Measurements from ENCODE around the gene SLC4A7.
"Not testable (repeated sequence)": the region's sequence is repeated elsewhere in the genome, so short reads cannot be mapped to it uniquely, and the experiment has no call there.

The SLC4A7 gene

GRCh38 chr3:27429909-27430308 lies 54.3 kb downstream of the SLC4A7 start:
- DNase-seq (ENCODE audit: low read depth in 2 of 3, low spot score in 1 of 3) = no peak

- DNase-seq (ENCODE audit: low read depth in 2 of 3, low spot score in 1 of 3) = no peak
These were observed 55.7 kb downstream of the SLC4A7 start for GRCh38 chr3:27428446-27428845.

GRCh38 chr3:27426926-27427325 lies 57.3 kb downstream of the SLC4A7 start:
- DNase-seq (ENCODE audit: low read depth in 2 of 3, low spot score in 1 of 3) = no peak

- no peak for DNase-seq (ENCODE audit: low read depth in 2 of 3, low spot score in 1 of 3)
These were observed 58.2 kb downstream of the SLC4A7 start for GRCh38 chr3:27425896-27426565.

- DNase-seq (ENCODE audit: low read depth in 2 of 3, low spot score in 1 of 3) = not testable (repeated sequence)
These were observed 59.2 kb downstream of the SLC4A7 start for GRCh38 chr3:27424812-27425521.

- DNase-seq (ENCODE audit: low read depth in 2 of 3, low spot score in 1 of 3) = no peak
These were observed 60.7 kb downstream of the SLC4A7 start for GRCh38 chr3:27423463-27423862.

GRCh38 chr3:27422617-27423016 lies 61.6 kb downstream of the SLC4A7 start:
- no peak for DNase-seq (ENCODE audit: low read depth in 2 of 3, low spot score in 1 of 3)

GRCh38 chr3:27415202-27415601 lies 69.0 kb downstream of the SLC4A7 start:
- no peak for DNase-seq (ENCODE audit: low read depth in 2 of 3, low spot score in 1 of 3)

GRCh38 chr3:27392950-27393679 lies 91.1 kb downstream of the SLC4A7 start:
- no peak for DNase-seq (ENCODE audit: low read depth in 2 of 3, low spot score in 1 of 3)

GRCh38 chr3:27392414-27392813 lies 91.8 kb downstream of the SLC4A7 start:
- DNase-seq (ENCODE audit: low read depth in 2 of 3, low spot score in 1 of 3) = not testable (repeated sequence)

- DNase-seq (ENCODE audit: low read depth in 2 of 3, low spot score in 1 of 3) = no peak
These were observed 92.4 kb downstream of the SLC4A7 start for GRCh38 chr3:27391796-27392195.

- DNase-seq (ENCODE audit: low read depth in 2 of 3, low spot score in 1 of 3) = no peak
These were observed 96.6 kb downstream of the SLC4A7 start for GRCh38 chr3:27387625-27388024.

- no peak for DNase-seq (ENCODE audit: low read depth in 2 of 3, low spot score in 1 of 3)
These were observed 98.7 kb downstream of the SLC4A7 start for GRCh38 chr3:27385504-27385903.

- no peak for DNase-seq (ENCODE audit: low read depth in 2 of 3, low spot score in 1 of 3)
These were observed 100.0 kb downstream of the SLC4A7 start for GRCh38 chr3:27384191-27384590.

- no peak for DNase-seq (ENCODE audit: low read depth in 2 of 3, low spot score in 1 of 3)
These were observed 103.5 kb downstream of the SLC4A7 start for GRCh38 chr3:27380433-27381357.

- DNase-seq (ENCODE audit: low read depth in 2 of 3, low spot score in 1 of 3) = no peak
These were observed 105.9 kb downstream of the SLC4A7 start for GRCh38 chr3:27378331-27378730.

- DNase-seq (ENCODE audit: low read depth in 2 of 3, low spot score in 1 of 3) = no peak
These were observed 107.9 kb downstream of the SLC4A7 start for GRCh38 chr3:27376109-27376772.

GRCh38 chr3:27368831-27369607 lies 115.2 kb downstream of the SLC4A7 start, which contains the start of gene NEK10:
TSS of gene NEK10 (minus strand) at chr3:27369383. CDS start at chr3:27352882, 16,501 bp downstream.
- peak; percentile 84 to 86 (median 85) for DNase-seq (ENCODE audit: low read depth in 2 of 3, low spot score in 1 of 3)

- DNase-seq (ENCODE audit: low read depth in 2 of 3, low spot score in 1 of 3) = no peak
These were observed 118.1 kb downstream of the SLC4A7 start for GRCh38 chr3:27366062-27366591.

Measured in stimulated activated CD4-positive, alpha-beta T cell treated with anti-CD3 and anti-CD28 coated beads, Interleukin-12 subunit alpha, Interleukin-12 subunit beta, amount 100 ng/mL, for 48 hours (primary cell).